Measurements from ENCODE around the gene GAB2. TPM values are rescaled to one million over a fixed set of nuclear protein-coding genes. Genes with fewer than 3 reads are reported as not detected.

The GAB2 gene
- total RNA-seq, 4 donors from 2014 or later = 22.5 to 32.8 (median 30.1) TPM

GRCh38 chr11:78386215-78386941 is 31.2 kb downstream of the GAB2 start:
- TF ChIP-seq CTCF (IDR thresholded peaks at IDR 0.05) (no peak), POLR2A (IDR thresholded peaks at IDR 0.05) (no peak)
- intact Hi-C loops (cut with DNase I; ENCODE audit: low total_unique reads) = no loop called here
- WGBS, 2 donors = 80 to 83% methylated on average over 3 of the region's 3 CpGs
- DNase-seq (ENCODE audit: low spot score in 2 of 2) = no peak
- H3K4me3 ChIP-seq (ENCODE audit: low read depth, poor library complexity, severe bottlenecking) = no peak overlapping the region

- 87 to 97% methylated on average over 1 of the region's 1 CpG for WGBS, 2 donors
- no peak for DNase-seq (ENCODE audit: low spot score in 2 of 2)
- TF ChIP-seq CTCF (IDR thresholded peaks at IDR 0.05) = no peak
- no peak for TF ChIP-seq POLR2A (IDR thresholded peaks at IDR 0.05)
- intact Hi-C loops (cut with DNase I; ENCODE audit: low total_unique reads) = no loop called here
- H3K4me3 ChIP-seq (ENCODE audit: low read depth, poor library complexity, severe bottlenecking) = no peak overlapping the region
Measured at GRCh38 chr11:78385205-78385604, 32.4 kb downstream of the GAB2 start.

- 69 to 90% methylated on average over 4 of the region's 4 CpGs for WGBS, 2 donors
- TF ChIP-seq CTCF (IDR thresholded peaks at IDR 0.05) (no peak), POLR2A (IDR thresholded peaks at IDR 0.05) (no peak)
- intact Hi-C loops (cut with DNase I; ENCODE audit: low total_unique reads) = no loop called here
- no peak for DNase-seq (ENCODE audit: low spot score in 2 of 2)
- H3K4me3 ChIP-seq (ENCODE audit: low read depth, poor library complexity, severe bottlenecking) = no peak overlapping the region
Measured at GRCh38 chr11:78384231-78384630, 33.4 kb downstream of the GAB2 start.

GRCh38 chr11:78381865-78382264 is 35.8 kb downstream of the GAB2 start:
- no peak overlapping the region for H3K4me3 ChIP-seq (ENCODE audit: low read depth, poor library complexity, severe bottlenecking)
- TF ChIP-seq CTCF (IDR thresholded peaks at IDR 0.05) (no peak), POLR2A (IDR thresholded peaks at IDR 0.05) (no peak)
- 54 to 58% methylated on average over 4 of the region's 4 CpGs for WGBS, 2 donors
- intact Hi-C loops (cut with DNase I; ENCODE audit: low total_unique reads) = no loop called here
- DNase-seq (ENCODE audit: low spot score in 2 of 2) = no peak

- no peak for DNase-seq (ENCODE audit: low spot score in 2 of 2)
- 46 to 55% methylated on average over 5 of the region's 5 CpGs for WGBS, 2 donors
- intact Hi-C loops (cut with DNase I; ENCODE audit: low total_unique reads) = no loop called here
- no peak for TF ChIP-seq POLR2A (IDR thresholded peaks at IDR 0.05)
- no peak for TF ChIP-seq CTCF (IDR thresholded peaks at IDR 0.05)
- no peak overlapping the region for H3K4me3 ChIP-seq (ENCODE audit: low read depth, poor library complexity, severe bottlenecking)
Measured at GRCh38 chr11:78380615-78381051, 37.0 kb downstream of the GAB2 start.

Data from lower leg skin (tissue), 4 donors.